ENCODE data around the gene FBXL7. TPM values are rescaled to one million over a fixed set of nuclear protein-coding genes. Genes with fewer than 3 reads are reported as not detected.

The FBXL7 gene
- total and polyA plus RNA-seq, 10 donors: 1.1 to 12.9 (median 8.3) TPM

DNA sequence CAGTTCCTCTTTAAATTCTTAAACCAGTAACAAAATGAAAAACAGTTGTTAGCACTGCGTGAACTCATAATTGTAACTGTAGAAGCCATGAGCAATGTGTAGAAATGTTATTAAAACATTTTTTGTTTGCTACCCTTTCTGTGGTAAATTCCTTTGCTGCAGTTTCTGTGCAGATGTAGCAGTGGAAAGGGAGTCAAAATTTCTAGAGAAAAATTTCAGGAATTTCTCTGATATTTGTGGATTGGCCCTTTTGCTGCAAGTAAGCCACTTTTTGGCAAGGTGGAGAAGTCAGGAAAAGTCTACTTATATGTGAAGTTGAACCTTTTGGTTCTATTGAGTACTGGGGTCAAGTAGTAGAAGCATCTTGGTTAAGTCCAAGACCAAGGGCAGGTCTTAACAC lies 10.1 kb downstream of the FBXL7 start:
- 72 to 92% (median 90%) methylated on average over 1 of the region's 1 CpG for WGBS, 5 donors
- Histone ChIP-seq H3K27me3 (replicated peaks in 1 of 7) (no peaks in the 10 kb centered on the region), H3K4me1 (no peaks in the 10 kb centered on the region), H3K27ac (no peak overlapping the region), H3K36me3 (no peaks in the 10 kb centered on the region), H3K9me3 (no peaks in the 10 kb centered on the region), H3K4me3 (no peak overlapping the region)
- intact Hi-C loops (cut with DNase I; ENCODE audit: low total_unique reads): no loop called here
- no peak for DNase-seq
- TF ChIP-seq, protein P1, sequence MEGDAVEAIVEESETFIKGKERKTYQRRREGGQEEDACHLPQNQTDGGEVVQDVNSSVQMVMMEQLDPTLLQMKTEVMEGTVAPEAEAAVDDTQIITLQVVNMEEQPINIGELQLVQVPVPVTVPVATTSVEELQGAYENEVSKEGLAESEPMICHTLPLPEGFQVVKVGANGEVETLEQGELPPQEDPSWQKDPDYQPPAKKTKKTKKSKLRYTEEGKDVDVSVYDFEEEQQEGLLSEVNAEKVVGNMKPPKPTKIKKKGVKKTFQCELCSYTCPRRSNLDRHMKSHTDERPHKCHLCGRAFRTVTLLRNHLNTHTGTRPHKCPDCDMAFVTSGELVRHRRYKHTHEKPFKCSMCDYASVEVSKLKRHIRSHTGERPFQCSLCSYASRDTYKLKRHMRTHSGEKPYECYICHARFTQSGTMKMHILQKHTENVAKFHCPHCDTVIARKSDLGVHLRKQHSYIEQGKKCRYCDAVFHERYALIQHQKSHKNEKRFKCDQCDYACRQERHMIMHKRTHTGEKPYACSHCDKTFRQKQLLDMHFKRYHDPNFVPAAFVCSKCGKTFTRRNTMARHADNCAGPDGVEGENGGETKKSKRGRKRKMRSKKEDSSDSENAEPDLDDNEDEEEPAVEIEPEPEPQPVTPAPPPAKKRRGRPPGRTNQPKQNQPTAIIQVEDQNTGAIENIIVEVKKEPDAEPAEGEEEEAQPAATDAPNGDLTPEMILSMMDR (IDR thresholded peaks at IDR 0.05 in 8 of 11, conservative IDR thresholded peaks at IDR 0.05 in 3 of 11): no peak
- no peak for TF ChIP-seq POLR2A (IDR thresholded peaks at IDR 0.05)
- no peak for TF ChIP-seq POLR2AphosphoS5 (IDR thresholded peaks at IDR 0.05)

DNA sequence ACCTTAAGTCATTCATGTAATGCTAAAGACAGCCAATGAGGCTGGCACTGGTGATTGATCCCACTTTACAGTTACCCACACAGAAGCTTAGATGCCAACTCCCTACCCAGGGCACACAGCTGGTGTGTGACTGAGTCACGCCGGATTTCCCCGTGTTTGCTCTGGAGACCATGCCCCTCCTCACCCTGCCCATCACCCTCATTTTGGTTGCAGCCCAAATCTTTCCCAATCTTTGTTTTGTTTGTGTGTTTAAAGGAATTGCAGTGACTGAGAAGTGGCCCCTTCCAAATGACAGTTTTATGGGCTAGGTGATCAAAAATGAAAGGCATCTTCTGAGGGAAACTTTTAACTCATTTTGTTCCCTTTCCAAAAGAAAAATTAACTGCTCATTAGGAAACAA lies 10.9 kb downstream of the FBXL7 start:
- no peak for DNase-seq
- no peaks in the 10 kb centered on the region for H3K4me1 ChIP-seq
- H3K36me3 ChIP-seq: no peaks in the 10 kb centered on the region
- TF ChIP-seq POLR2AphosphoS5 (IDR thresholded peaks at IDR 0.05) (no peak), POLR2A (IDR thresholded peaks at IDR 0.05) (no peak)
- TF ChIP-seq, protein P1 (IDR thresholded peaks at IDR 0.05 in 8 of 11, conservative IDR thresholded peaks at IDR 0.05 in 3 of 11): no peak
- WGBS, 5 donors: 82 to 98% (median 86%) methylated on average over 3 of the region's 3 CpGs
- no peaks in the 10 kb centered on the region for H3K27me3 ChIP-seq (replicated peaks in 1 of 7)
- no peak overlapping the region for H3K4me3 ChIP-seq
- intact Hi-C loops (cut with DNase I; ENCODE audit: low total_unique reads): no loop called here
- H3K9me3 ChIP-seq: no peaks in the 10 kb centered on the region
- no peak overlapping the region for H3K27ac ChIP-seq

DNA sequence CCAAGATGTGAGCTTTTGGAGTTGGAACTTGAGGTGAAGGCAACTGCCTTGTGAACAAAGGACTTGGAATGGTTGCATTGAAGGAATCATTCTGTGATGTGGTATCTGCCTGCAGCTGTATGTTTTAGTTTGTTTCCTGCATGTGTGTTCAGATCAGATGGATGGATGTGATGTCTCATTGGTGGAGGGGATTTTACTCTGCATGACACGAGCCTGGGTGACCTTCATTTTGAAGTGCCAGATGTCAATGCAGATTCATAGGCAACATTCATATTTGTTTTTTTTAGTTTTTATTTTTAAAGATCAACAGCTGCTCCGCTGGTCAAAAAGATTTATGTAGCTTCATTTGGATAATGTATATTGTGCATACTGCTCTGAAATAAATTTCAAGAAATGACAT lies 13.5 kb downstream of the FBXL7 start:
- WGBS, 5 donors: 61 to 78% (median 68%) methylated on average over 2 of the region's 2 CpGs
- Histone ChIP-seq H3K27ac (no peak overlapping the region), H3K9me3 (peaks cover 0 to 11% (median 0%) of the 10 kb centered on the region in 8 donors), H3K4me1 (no peaks in the 10 kb centered on the region), H3K4me3 (no peak overlapping the region), H3K36me3 (no peaks in the 10 kb centered on the region), H3K27me3 (replicated peaks in 1 of 7) (no peaks in the 10 kb centered on the region)
- TF ChIP-seq POLR2AphosphoS5 (IDR thresholded peaks at IDR 0.05) (no peak), POLR2A (IDR thresholded peaks at IDR 0.05) (no peak)
- TF ChIP-seq, protein P1 (IDR thresholded peaks at IDR 0.05 in 8 of 11, conservative IDR thresholded peaks at IDR 0.05 in 3 of 11): no peak
- intact Hi-C loops (cut with DNase I; ENCODE audit: low total_unique reads): no loop called here
- no peak for DNase-seq

DNA sequence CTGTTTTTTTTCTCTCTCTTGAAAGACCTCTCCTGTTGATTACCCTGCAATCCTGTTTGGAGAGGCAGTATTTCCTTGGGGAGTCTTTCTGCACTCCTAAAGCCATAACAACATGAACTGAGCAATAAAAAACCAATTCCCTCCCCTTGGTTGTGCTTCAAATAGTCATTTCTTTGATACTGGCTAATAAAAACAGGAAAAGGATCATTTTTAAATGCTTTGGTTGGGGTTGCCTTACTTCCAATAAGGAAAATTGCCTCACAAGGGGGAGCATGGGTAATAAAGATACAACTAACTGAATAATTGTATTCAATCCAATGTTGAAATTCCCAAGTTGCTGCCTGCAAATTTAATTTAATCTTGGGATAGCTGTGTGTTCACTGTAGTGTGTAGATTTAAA lies 13.9 kb downstream of the FBXL7 start:
- TF ChIP-seq, protein P1 (IDR thresholded peaks at IDR 0.05 in 8 of 11, conservative IDR thresholded peaks at IDR 0.05 in 3 of 11): no peak
- TF ChIP-seq POLR2A (IDR thresholded peaks at IDR 0.05) (no peak), POLR2AphosphoS5 (IDR thresholded peaks at IDR 0.05) (no peak)
- H3K27me3 ChIP-seq (replicated peaks in 1 of 7): no peaks in the 10 kb centered on the region
- H3K9me3 ChIP-seq: peaks cover 0 to 15% (median 0%) of the 10 kb centered on the region in 8 donors
- H3K36me3 ChIP-seq: no peaks in the 10 kb centered on the region
- H3K4me3 ChIP-seq: no peak overlapping the region
- no peak for DNase-seq
- no peak overlapping the region for H3K27ac ChIP-seq
- intact Hi-C loops (cut with DNase I; ENCODE audit: low total_unique reads): no loop called here
- H3K4me1 ChIP-seq: no peaks in the 10 kb centered on the region

All from spleen (tissue), 11 donors.